Stomach (tissue), 9 donors: ENCODE measurements around the gene RBM15. TPM values are rescaled to one million over a fixed set of nuclear protein-coding genes. Genes with fewer than 3 reads are reported as not detected.

Source experiments
- DNase-seq, 2 donors: peaks; one replicate each; pipeline versions ENCODE4 v3.0.0 to v3.0.0-alpha.2; 2013 to 2019
- H3K27ac ChIP-seq, 5 donors: fragments of 200-600 bp in 4 of 5; sonication (generic) in 4 of 5; one replicate each; pipeline ENCODE4 v1.5.1; 2013 to 2019; ENCODE audit warnings: mild to moderate bottlenecking in 1 of 5, moderate library complexity in 1 of 5
- H3K27me3 ChIP-seq, 3 donors: fragments of 200-600 bp; sonication (generic); one replicate each; pipeline ENCODE4 v1.5.1; 2017 to 2019; ENCODE audit warnings: mixed run types in 1 of 3
- H3K36me3 ChIP-seq, 4 donors: fragments of 200-600 bp; sonication (generic); 1 replicate in 3 of 4; 2 replicates in 1 of 4; pipeline ENCODE4 v1.5.1; 2016 to 2019
- H3K4me1 ChIP-seq, 4 donors: fragments of 200-600 bp; sonication (generic); one replicate each; pipeline ENCODE4 v1.5.1; 2016 to 2019
- H3K4me3 ChIP-seq, 4 donors: fragments of 200-600 bp; sonication (generic) in 3 of 4; one replicate each; pipeline ENCODE4 v1.5.1; 2016 to 2019; ENCODE audit warnings: mild to moderate bottlenecking in 1 of 4
- H3K9me3 ChIP-seq, 4 donors: fragments of 200-600 bp; sonication (generic); one replicate each; pipeline ENCODE4 v1.5.1; 2016 to 2019
- CTCF ChIP-seq, 7 experiments: fragments of 450-650 bp in 4 of 7; fragments of 200-600 bp in 3 of 7; sonication (generic) in 3 of 7; IDR thresholded peaks; one replicate each; pipeline ENCODE4 v1.5.1; 2016 to 2019; ENCODE audit warnings: antibody characterized with exemption in 7 of 7, control low read depth in 2 of 7, mild to moderate bottlenecking in 1 of 7
- EP300 ChIP-seq: sonication (generic); formaldehyde crosslinking; IDR thresholded peaks from one replicate; pipeline ENCODE4 v1.6.1; 2017; ENCODE audit warnings: antibody characterized with exemption
- POLR2A ChIP-seq, 4 donors: fragments of 450-650 bp; IDR thresholded peaks; one replicate each; pipeline ENCODE4 v1.6.1; 2016; ENCODE audit warnings: antibody characterized with exemption in 4 of 4, control low read depth in 2 of 4, mild to moderate bottlenecking in 1 of 4, moderate library complexity in 1 of 4
- POLR2AphosphoS5 ChIP-seq, 3 donors: sonication (generic); formaldehyde crosslinking; IDR thresholded peaks; one replicate each; pipeline ENCODE4 v1.6.1; 2016; ENCODE audit warnings: antibody characterized with exemption in 3 of 3
- WGBS, 5 donors: extraction: QIAGEN DNeasy Blood & Tissue Kit in 3 of 5; methylation state at CpG; one replicate each; pipeline versions ENCODE4 v1.1.5 to v1.1.7; 2013 to 2018; 5-methylcytosine and 5-hydroxymethylcytosine counted together
- intact Hi-C: fragments of 100-400 bp; cut with DNase I; formaldehyde crosslinking; loops from one replicate; pipeline ENCODE4 v1.15.1; 2023; ENCODE audit warnings: low total_unique reads
- polyA plus RNA-seq, 3 donors: library from polyadenylated mRNA; stranded (reverse); fragments of 200-250 nt; gene quantifications; one replicate each; pipeline ENCODE4 v1.2.3, GENCODE V29; 2013
- total RNA-seq, 5 donors: library from RNA; depleted of rRNA; stranded (reverse); fragments of >200 nt; gene quantifications; one replicate each; pipeline versions ENCODE4 v1.1.0 to v1.2.3, GENCODE V29; 2014 to 2016
- donor health status: healthy with polysubstance abuse.
- donor health status: Bipolar disorder and iron deficiency.
- donor health status: healthy.

The RBM15 gene
- total and polyA plus RNA-seq, 8 donors, result 1.5 to 58.6 (median 34.1) TPM

GRCh38 chr1:110305900-110306420, 33.2 kb upstream of the RBM15 start:
- intact Hi-C loops, result no loop called here
- WGBS, 5 donors, result 36 to 72% (median 65%) methylated on average over 2 of the region's 2 CpGs
- no peak for DNase-seq

GRCh38 chr1:110307239-110307974, 31.8 kb upstream of the RBM15 start:
- H3K4me3 ChIP-seq, result no peak overlapping the region
- H3K36me3 ChIP-seq, result no peaks in the 10 kb centered on the region
- TF ChIP-seq CTCF (IDR thresholded peaks at IDR 0.05) (no peak), POLR2AphosphoS5 (IDR thresholded peaks at IDR 0.05) (no peak), EP300 (no peak), POLR2A (IDR thresholded peaks at IDR 0.05) (no peak)
- no peak overlapping the region for H3K27ac ChIP-seq
- H3K27me3 ChIP-seq, result peaks cover 0 to 6% (median 0%) of the 10 kb centered on the region in 3 donors
- H3K9me3 ChIP-seq, result no peaks in the 10 kb centered on the region
- intact Hi-C loops, result no loop called here
- WGBS, 5 donors, result 79 to 89% (median 83%) methylated on average over 10 to 11 of the region's 11 CpGs
- H3K4me1 ChIP-seq, result peaks cover 2 to 5% (median 3%) of the 10 kb centered on the region in 4 donors
- no peak for DNase-seq

More at GRCh38 chr1:110305900-110306420, 33.2 kb upstream of the RBM15 start:
- H3K27me3 ChIP-seq, result peaks cover 0 to 8% (median 0%) of the 10 kb centered on the region in 3 donors
- H3K4me1 ChIP-seq, result no peaks in the 10 kb centered on the region
- H3K4me3 ChIP-seq, result no peak overlapping the region
- H3K9me3 ChIP-seq, result no peaks in the 10 kb centered on the region
- H3K27ac ChIP-seq, result no peak overlapping the region
- no peaks in the 10 kb centered on the region for H3K36me3 ChIP-seq
- TF ChIP-seq POLR2A (IDR thresholded peaks at IDR 0.05), result no peak
- TF ChIP-seq CTCF (IDR thresholded peaks at IDR 0.05), result no peak
- no peak for TF ChIP-seq POLR2AphosphoS5 (IDR thresholded peaks at IDR 0.05)
- no peak for TF ChIP-seq EP300

GRCh38 chr1:110308247-110308646, 30.9 kb upstream of the RBM15 start:
- no peak for DNase-seq
- Histone ChIP-seq H3K27me3 (no peaks in the 10 kb centered on the region), H3K36me3 (no peaks in the 10 kb centered on the region), H3K4me3 (no peak overlapping the region), H3K9me3 (no peaks in the 10 kb centered on the region), H3K4me1 (peaks cover 7 to 10% (median 8%) of the 10 kb centered on the region in 4 donors), H3K27ac (no peak overlapping the region)
- intact Hi-C loops, result no loop called here
- TF ChIP-seq CTCF (IDR thresholded peaks at IDR 0.05) (no peak), POLR2AphosphoS5 (IDR thresholded peaks at IDR 0.05) (no peak), POLR2A (IDR thresholded peaks at IDR 0.05) (no peak), EP300 (no peak)
- whole genome bisulfite sequencing, 5 donors, result 62 to 81% (median 77%) methylated on average over 3 of the region's 3 CpGs

GRCh38 chr1:110309139-110309538, 30.0 kb upstream of the RBM15 start:
- peak in 1 of 2 donors; percentile 20 for DNase-seq
- Histone ChIP-seq H3K4me3 (no peak overlapping the region), H3K4me1 (peaks cover 7 to 10% (median 8%) of the 10 kb centered on the region in 4 donors), H3K36me3 (no peaks in the 10 kb centered on the region), H3K27ac (no peak overlapping the region), H3K27me3 (no peaks in the 10 kb centered on the region), H3K9me3 (no peaks in the 10 kb centered on the region)
- TF ChIP-seq EP300, result no peak
- no peak for TF ChIP-seq CTCF (IDR thresholded peaks at IDR 0.05)
- TF ChIP-seq POLR2AphosphoS5 (IDR thresholded peaks at IDR 0.05), result no peak
- no peak for TF ChIP-seq POLR2A (IDR thresholded peaks at IDR 0.05)
- 44 to 100% (median 100%) methylated on average over 1 of the region's 1 CpG for WGBS, 5 donors
- intact Hi-C loops, result no loop called here
